HL-60 (cell line): ENCODE measurements around the gene PRORP.

Source experiments
- DNase-seq, 2 experiments: peaks; one replicate each; pipeline ENCODE4 v3.0.0-alpha.2; 2010 to 2020; ENCODE audit warnings: low read depth in 1 of 2, low spot score in 1 of 2
- H3K27ac ChIP-seq: fragments of 250-450 bp; sonication (Bioruptor Pico); replicated peaks from 2 replicates; pipeline ENCODE4 v1.5.1; 2020; ENCODE audit warnings: mild to moderate bottlenecking, moderate library complexity
- H3K27me3 ChIP-seq: fragments of 250-450 bp; sonication (Bioruptor Pico); 2 replicates; pipeline ENCODE4 v1.5.1; 2021; ENCODE audit warnings: mild to moderate bottlenecking, moderate library complexity; ENCODE audit not compliant: insufficient read depth, poor library complexity, severe bottlenecking
- H3K4me3 ChIP-seq: replicated peaks from 2 replicates; pipeline ENCODE4 v1.5.1; 2011; ENCODE audit warnings: mild to moderate bottlenecking, control low read depth, low read length; ENCODE audit not compliant: insufficient read depth
- CTCF ChIP-seq: IDR thresholded peaks from one replicate; pipeline ENCODE4 v1.5.1; 2011; ENCODE audit warnings: low read length, control low read depth, inconsistent platforms; ENCODE audit not compliant: insufficient read depth
- GABPA ChIP-seq: IDR thresholded peaks from 2 replicates; pipeline ENCODE4 v1.6.1; 2012; ENCODE audit warnings: low read depth
- POLR2AphosphoS5 ChIP-seq: IDR thresholded peaks from 2 replicates; pipeline ENCODE4 v1.6.1; 2012; ENCODE audit warnings: low read depth
- SPI1 ChIP-seq: IDR thresholded peaks from 2 replicates; pipeline ENCODE4 v1.6.1; 2012; ENCODE audit warnings: low read depth, mild to moderate bottlenecking, borderline replicate concordance
- TF ChIP-seq, protein P1 (sequence below): IDR thresholded peaks from 2 replicates; pipeline ENCODE4 v1.6.1; 2012; ENCODE audit warnings: low read depth; ENCODE audit not compliant: insufficient replicate concordance

Gene PRORP

GRCh38 chr14:35114036-35114435 lies 8.3 kb upstream of the PRORP start:
- Histone ChIP-seq H3K4me3 (no peak overlapping the region), H3K27ac (no peak overlapping the region), H3K27me3 (no peaks in the 10 kb centered on the region)
- TF ChIP-seq SPI1, result no peak
- no peak for TF ChIP-seq CTCF
- TF ChIP-seq, protein P1, sequence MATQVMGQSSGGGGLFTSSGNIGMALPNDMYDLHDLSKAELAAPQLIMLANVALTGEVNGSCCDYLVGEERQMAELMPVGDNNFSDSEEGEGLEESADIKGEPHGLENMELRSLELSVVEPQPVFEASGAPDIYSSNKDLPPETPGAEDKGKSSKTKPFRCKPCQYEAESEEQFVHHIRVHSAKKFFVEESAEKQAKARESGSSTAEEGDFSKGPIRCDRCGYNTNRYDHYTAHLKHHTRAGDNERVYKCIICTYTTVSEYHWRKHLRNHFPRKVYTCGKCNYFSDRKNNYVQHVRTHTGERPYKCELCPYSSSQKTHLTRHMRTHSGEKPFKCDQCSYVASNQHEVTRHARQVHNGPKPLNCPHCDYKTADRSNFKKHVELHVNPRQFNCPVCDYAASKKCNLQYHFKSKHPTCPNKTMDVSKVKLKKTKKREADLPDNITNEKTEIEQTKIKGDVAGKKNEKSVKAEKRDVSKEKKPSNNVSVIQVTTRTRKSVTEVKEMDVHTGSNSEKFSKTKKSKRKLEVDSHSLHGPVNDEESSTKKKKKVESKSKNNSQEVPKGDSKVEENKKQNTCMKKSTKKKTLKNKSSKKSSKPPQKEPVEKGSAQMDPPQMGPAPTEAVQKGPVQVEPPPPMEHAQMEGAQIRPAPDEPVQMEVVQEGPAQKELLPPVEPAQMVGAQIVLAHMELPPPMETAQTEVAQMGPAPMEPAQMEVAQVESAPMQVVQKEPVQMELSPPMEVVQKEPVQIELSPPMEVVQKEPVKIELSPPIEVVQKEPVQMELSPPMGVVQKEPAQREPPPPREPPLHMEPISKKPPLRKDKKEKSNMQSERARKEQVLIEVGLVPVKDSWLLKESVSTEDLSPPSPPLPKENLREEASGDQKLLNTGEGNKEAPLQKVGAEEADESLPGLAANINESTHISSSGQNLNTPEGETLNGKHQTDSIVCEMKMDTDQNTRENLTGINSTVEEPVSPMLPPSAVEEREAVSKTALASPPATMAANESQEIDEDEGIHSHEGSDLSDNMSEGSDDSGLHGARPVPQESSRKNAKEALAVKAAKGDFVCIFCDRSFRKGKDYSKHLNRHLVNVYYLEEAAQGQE, result no peak
- TF ChIP-seq POLR2AphosphoS5, result no peak
- TF ChIP-seq GABPA, result no peak
- no peak for DNase-seq

DNA sequence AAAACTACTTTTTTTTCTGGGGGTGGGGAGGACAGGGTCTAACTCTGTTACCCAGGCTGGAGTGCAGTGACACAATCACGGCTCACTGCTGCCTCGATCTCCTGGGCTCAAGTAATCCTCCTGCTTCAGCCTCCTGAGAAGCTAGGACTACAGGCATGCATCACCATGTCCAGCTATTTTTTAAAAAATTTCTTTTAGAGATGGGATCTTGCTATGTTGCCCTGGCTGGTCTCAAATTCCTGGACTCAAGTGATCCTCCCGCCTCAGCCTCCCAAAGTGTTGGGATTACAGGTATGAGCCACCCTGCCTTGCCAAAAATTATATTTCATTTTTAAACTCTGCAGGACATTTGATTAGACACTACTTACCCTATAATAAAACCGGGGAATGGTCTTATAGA lies 6.1 kb upstream of the PRORP start:
- H3K27ac ChIP-seq, result no peak overlapping the region
- no peaks in the 10 kb centered on the region for H3K27me3 ChIP-seq
- no peak for DNase-seq
- no peak overlapping the region for H3K4me3 ChIP-seq
- TF ChIP-seq, protein P1, result no peak
- TF ChIP-seq CTCF (no peak), SPI1 (no peak), GABPA (no peak), POLR2AphosphoS5 (no peak)

GRCh38 chr14:35117112-35117511 lies 5.2 kb upstream of the PRORP start:
- no peaks in the 10 kb centered on the region for H3K27me3 ChIP-seq
- TF ChIP-seq SPI1, result no peak
- no peak for TF ChIP-seq POLR2AphosphoS5
- TF ChIP-seq, protein P1, result no peak
- no peak for TF ChIP-seq CTCF
- TF ChIP-seq GABPA, result no peak

More at GRCh38 chr14:35117112-35117511, 5.2 kb upstream of the PRORP start:
- no peak for DNase-seq
- Histone ChIP-seq H3K27ac (no peak overlapping the region), H3K4me3 (no peak overlapping the region)
